Measurements from ENCODE around the gene EIF3A.
A peak's percentile ranks its signal among the peaks of the same experiment; 100 is the strongest.

The EIF3A gene

DNA sequence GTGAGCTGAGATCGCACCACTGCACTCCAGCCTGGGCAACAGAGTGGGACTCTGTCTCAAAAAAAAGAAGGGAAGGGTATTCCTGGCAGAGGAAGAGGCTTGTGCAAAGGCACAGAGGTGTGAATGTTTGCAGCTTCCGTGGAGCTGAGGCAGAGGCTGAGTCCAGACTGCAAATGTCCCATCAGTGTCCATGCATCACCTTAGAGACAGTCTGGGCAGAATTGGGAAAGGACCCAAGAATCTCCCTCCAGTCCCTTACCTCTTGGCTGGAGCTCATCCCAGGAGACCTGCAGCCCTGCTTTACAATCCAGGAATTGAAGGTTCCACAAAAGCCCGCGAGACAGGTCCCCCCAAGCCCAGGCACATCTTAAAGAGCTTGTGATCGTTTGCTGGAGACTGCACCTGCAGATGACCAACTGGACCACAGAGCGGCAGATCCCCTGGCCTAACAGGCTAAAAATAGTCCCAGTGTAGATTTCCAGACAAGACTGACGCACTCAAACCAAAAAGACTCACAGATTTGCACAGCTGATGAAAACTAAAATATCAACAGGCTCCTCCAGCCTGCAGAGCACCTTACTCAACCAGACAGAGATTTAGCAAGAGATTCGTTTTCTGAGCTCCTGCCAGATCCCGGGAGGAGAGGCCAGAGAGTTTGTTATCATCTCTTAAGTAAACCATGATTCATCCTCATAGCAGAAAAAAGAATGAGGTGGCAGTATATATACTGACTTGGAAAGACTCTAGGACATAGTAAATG lies 74.0 kb downstream of the EIF3A start:
- peak in 7 of 56 donors; percentile 5 to 51 (median 15) for DNase-seq

DNA sequence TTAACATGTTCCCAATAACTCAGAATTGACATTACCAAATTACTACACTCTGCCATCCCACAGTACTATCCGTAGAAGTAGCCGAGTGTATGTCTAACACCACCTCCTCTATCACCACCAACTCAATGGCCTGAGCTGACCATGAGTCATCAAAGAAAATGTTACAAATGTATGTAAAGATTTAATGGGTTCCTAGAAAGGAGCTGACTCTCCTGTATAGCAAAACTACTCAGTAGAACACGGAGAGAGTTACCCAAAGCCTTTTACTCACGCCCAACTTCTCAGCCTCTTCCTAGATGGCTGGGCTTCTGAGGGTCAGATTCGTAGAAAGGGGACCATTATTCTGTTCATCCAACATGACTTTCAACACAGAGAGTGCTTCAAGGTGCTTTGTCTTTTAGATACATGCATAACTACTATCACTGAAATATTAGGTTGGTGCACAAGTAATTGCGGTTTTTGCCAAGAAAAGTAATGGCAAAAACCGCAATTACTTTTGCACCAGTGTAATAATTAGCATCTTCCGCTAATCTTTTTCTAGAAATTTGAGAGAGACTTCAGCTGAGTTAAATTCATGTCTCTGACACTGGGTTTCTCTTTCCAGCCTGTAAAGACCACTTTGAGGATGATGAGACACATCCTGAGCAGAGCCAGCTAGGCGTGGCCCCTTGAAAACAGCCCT lies 75.1 kb downstream of the EIF3A start:
- DNase-seq: no peak

DNA sequence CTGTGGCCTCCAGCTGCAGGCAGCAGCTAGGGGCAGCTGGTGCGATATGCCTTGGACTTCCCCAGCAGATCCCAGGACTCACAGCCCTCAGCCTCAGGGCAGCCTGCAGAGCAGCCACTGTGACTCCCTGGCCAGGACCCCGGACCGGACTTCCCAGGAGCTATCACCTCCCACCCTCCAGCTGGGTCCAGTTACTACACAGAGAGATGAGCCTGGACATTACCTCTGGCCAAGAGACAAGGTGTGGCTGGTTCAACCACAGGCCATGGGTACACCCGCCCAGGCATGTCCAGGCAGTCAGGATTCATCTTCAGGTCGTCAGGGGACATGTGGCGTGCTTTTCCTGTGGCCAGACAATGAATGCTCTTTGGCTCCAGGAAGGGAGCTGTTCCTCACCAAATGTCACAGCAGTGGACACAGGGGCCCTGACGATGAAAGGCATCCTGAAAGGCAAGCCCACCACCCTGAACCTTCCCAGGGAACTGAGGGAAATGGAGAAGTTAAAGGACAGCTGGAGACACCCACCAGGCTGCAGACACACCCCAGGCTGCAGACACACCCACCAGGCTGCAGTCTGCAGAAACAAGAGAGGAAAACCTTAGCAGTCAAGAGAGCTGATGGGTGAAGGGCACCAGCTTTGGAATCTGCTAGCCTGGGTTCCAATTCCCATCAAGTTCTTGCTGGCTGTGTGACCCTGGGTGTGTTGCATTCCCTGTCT lies 76.9 kb downstream of the EIF3A start:
- DNase-seq: no peak

DNA sequence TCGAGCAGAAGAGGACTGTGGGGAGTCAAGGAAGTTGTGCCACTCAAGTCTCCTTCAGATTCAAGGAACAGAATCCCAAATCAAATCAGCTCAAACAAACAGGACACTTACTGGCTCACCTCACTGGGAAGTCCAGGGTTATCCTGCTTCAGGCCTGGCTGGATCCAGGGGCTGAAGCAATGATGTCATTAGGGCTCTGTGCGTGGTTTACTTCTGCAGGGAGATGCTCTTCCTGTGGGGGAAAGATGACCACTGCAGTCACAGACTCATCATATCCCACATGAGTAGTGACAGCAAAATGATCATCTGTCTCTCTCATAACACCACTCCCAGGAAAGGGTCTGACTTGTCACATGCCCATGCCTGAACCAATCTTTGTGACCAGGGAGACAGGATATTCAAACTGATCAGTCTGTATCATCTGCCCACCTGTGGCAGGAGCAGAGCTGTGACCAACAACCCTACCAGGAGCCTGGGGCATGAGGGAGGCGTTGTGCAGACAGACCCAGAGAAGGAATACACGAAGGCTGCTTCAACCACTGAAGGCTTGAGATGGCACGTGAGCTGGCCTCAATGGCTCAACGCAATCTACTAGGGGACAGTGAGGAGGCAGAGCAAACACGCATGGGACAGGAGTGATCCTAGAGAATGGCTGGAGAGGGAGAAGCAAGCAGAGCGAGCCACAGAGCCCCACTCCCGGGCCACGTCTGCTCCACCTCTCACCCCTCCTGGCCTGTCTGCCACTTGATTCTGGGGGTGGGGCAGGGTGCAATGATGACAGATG lies 78.7 kb downstream of the EIF3A start:
- no peak for DNase-seq

- no peak for DNase-seq
Measured at GRCh38 chr10:118998183-118998582, 82.4 kb downstream of the EIF3A start.

DNA sequence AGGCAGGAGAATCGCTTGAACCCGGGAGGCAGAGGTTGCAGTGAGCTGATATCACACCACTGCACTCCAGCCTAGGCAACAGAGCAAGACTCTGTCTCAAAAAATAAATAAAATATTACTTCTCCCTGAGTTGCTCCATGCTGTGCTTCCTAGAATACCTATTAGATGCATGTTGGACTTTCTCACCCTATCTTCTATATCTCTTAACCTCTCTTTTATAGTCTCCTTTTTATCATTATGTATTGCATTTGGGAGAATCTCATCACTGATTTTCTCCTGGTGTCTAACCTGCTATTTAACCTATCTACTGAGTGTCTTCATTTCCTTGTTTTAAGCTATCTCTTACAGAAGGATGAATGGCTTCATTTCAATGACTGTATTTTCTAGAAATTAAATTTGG lies 83.2 kb downstream of the EIF3A start:
- no peak for DNase-seq

GRCh38 chr10:118995739-118996138 lies 84.9 kb downstream of the EIF3A start:
- DNase-seq: no peak

- no peak for DNase-seq
Measured at GRCh38 chr10:118994321-118994720, 86.3 kb downstream of the EIF3A start.

GRCh38 chr10:118993214-118993613 lies 87.4 kb downstream of the EIF3A start:
- DNase-seq: no peak

GRCh38 chr10:118992496-118992895 lies 88.1 kb downstream of the EIF3A start:
- no peak for DNase-seq

- no peak for DNase-seq
Measured at GRCh38 chr10:118990326-118990725, 90.3 kb downstream of the EIF3A start.

- DNase-seq: no peak
Measured at GRCh38 chr10:118986815-118987790, 93.5 kb downstream of the EIF3A start.

GRCh38 chr10:118985576-118985975 lies 95.0 kb downstream of the EIF3A start:
- DNase-seq: no peak
